HG03378 (cell line): ENCODE results near the gene PHKB.
A peak's percentile ranks its signal among the peaks of the same experiment; 100 is the strongest.
"Not testable (repeated sequence)": the region's sequence is repeated elsewhere in the genome, so short reads cannot be mapped to it uniquely, and the experiment has no call there.

Experiments used
- ATAC-seq: cut with Tn5 transposase; IDR thresholded peaks from one replicate; pipeline ENCODE4 v1.9.1; 2021; ENCODE audit warnings: mild to moderate bottlenecking, moderate library complexity; ENCODE audit not compliant: unreplicated experiment

The PHKB gene

DNA sequence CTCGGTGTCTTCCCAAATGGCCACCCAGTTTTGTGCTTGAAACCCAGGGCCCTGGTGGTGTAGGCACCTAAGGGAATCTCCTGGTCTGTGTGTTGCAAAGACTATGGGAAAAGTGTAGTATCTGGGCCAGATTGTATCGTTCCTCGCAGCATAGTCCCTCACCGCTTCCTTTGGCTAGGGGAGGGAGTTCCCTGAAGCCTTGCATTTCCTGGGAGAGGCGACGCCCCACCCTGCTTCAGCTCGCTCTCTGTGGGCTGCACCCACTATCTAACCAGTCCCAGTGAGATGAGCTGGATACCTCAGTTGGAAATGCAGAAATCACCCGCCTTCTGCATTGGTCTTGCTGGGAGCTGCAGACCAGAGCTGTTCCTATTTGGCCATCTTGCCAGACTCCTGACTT, 93.5 kb downstream of the PHKB start:
- ATAC-seq: not testable (repeated sequence)

- ATAC-seq: no peak
Measured at GRCh38 chr16:47561286-47561685, 100.2 kb downstream of the PHKB start.

DNA sequence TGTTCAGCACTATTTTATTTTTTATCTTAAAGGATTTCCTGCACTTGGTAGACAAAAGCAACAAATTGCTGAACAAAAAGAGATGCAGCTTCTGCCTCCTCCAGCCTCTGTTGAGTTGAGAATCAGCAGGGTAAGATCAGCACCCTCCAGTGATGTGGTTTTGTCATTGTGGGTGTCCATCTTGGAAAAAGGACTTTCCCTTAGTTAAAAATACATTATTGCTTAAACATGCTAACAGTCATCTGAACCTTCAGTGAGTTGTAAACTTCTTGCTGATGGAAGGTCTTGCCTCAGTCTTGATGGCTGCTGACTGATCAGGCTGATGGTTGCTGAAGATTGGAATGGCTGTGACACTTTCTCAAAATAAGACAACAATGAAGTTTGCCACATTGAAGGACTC, 101.2 kb downstream of the PHKB start:
- ATAC-seq: no peak

GRCh38 chr16:47565454-47565853, 104.3 kb downstream of the PHKB start:
- ATAC-seq: no peak

DNA sequence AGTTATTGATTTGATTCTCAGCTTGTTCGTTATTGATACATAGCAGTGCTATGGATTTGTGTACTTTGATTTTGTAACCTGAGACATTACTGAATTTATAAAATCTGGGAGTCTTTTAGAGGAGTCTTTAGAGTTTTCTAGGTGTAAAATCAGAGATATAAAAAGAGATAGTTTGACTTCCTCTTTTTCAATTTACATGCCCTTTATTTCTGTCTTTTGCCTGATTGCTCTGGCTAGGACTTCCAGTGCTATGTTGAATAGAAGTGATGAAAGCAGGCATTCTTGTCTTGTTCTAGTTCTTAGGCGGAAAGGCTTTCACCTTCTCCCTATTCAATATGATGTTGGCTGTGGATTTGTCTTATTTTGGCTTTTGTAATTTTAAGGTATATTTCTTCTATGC, 106.2 kb downstream of the PHKB start:
- no peak for ATAC-seq

DNA sequence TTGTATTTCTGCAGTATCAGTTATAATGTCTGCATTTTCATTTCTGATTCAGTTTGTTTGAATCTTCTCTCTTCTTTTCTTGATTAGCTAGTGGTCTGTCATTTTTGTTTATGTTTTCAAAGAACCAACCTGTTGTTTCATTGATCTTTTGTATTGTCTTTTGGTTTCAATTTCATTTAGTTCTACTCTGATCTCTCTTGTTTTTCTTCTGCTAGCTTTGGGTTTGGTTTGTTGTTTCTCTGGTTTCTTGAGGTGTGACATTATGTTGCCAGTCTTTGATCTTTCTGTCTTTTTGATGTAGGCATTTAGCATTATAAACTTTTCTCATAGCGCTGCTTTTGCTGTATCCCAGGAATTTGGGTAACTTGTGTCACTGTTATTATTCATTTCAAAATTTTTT, 107.2 kb downstream of the PHKB start:
- ATAC-seq: no peak

DNA sequence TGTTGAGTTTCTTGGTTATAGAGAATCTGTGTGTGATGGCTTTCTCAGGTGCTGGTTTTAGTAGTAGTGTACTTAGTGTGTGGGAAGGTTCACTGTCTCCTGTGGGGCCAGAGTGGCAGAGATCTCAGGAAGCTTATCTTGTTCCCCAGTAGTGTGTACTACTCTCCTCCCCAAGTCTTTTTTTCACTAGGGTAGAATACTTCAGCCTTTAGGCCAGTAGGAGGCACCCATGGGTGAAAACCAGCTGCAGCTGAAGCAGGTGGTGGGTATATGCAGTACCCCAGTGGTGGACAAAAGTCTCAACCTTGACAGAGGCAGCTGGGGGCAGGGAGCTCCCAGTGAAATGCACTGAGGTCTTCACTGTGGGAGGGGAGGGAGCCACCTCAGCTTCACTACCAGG, 109.9 kb downstream of the PHKB start:
- no peak for ATAC-seq

DNA sequence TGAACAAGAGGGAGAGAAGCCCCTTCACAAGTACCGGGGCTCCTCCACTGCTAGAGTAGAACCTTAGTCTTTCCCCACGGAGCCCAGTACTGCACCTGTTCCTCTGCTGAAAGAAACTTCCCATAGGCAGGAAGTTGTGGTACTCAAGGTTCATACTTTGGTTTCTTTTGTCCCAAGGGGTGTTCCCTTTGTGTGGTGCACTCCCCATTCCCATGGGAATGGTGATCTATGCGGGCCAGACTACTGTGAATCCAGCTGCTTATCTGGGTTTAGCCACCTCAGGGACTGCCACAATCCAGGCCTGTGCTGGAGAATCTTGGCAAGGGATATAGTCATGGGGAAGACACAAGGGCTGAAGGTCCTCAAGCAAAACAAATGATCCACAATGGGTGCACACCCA, 110.6 kb downstream of the PHKB start:
- no peak for ATAC-seq

DNA sequence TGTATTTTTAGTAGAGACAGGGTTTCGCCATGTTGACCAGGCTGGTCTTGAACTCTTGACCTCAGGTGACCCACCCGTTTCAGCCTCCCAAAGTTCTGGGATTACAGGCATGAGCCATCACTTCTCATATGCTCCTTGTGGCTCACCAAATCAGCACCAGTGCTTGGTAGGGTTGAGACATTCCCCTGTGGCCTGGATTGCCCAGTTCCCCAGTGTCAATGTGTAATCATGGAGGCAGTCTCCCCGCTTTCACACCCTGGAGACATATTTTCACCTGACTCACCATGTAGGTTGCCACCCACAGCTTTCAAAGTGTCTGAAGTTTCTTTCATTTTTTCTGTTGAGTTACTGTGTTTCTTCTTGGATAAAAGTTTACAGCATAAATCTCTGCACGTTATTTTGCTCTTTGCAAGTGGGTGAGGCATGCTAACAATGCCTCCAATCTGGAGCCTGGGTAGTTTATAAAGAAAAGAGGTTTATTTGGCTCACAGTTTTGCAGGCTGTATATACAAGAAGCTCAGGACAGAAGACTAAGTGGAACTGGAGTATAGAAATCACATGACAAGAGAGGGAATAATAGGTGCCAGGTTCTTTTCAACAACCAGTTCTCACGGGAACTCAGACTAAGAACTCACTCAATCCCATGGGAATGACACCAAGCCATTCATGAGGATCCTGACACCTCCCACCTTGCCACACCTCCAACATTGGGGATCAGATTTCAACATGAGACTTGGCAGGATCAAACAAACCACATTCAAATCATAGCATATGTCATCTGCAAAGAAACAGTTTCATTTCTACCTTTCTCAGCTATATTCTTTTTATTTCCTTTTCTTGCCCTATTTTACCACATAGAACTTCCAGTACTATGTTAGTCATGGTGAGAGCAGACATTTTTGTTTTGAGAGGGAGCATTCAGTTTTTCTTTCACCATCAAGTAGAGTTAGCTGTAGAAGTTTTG, 113.2 kb downstream of the PHKB start:
- ATAC-seq: no peak

GRCh38 chr16:47577029-47577428, 115.9 kb downstream of the PHKB start:
- ATAC-seq: no peak

- ATAC-seq: no peak
Measured at GRCh38 chr16:47578033-47578432, 116.9 kb downstream of the PHKB start.

DNA sequence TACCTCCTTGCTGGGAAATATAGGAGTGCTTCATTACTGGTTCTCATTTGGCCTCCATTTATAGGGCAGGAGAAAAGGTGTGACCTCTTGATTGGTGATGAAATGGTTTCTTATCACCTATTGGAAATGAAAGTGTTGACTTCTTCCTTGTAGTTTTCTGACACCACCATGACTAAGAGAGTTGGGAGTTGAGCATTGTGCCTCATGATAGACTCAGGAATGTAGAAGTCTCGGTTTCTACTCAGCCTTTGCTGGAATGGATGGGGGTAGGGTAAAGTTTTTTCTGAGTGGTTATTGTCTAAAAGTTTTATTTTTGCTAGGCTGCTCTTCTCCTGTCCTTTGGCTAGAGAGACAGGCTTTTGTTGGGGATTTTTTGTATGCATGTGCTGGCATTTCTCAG, 117.4 kb downstream of the PHKB start:
- ATAC-seq: no peak

- ATAC-seq: no peak
Measured at GRCh38 chr16:47581114-47581513, 120.0 kb downstream of the PHKB start.

DNA sequence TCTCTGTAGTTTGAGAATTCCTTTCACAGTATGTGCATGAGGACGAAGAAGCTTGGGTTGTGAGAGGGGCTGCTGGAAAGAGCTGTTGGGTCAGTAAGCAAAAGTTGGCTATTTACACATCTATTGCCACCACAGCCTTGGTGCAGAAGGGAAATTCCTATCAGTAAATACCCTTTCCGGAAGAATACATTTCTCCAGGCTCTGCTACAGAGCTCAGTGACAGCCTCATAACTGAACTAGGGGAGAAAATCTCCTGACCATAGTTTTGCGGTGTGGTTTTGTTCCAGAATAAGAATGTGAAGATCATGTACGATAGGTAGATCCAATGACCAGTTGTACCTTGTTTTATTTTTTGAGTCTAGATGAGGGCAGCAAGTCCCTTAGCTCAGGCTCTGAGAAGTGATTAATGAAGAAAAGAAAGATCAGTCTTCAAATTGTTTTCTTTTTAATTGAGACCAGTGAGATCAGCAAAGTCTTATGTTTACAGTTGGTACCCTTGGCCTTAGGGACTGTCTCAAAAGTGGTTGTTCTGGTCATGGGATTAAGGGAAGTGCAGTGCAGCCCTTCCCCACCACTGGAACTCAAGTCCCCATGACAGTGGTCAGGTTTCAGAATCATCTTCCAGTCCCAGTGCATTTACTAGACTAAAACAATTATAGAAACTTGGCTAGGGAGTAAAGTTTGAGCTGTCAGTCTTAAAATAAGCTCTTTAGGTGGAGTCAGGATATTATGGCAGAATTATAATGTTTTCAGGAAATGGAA, 123.5 kb downstream of the PHKB start:
- ATAC-seq: no peak

DNA sequence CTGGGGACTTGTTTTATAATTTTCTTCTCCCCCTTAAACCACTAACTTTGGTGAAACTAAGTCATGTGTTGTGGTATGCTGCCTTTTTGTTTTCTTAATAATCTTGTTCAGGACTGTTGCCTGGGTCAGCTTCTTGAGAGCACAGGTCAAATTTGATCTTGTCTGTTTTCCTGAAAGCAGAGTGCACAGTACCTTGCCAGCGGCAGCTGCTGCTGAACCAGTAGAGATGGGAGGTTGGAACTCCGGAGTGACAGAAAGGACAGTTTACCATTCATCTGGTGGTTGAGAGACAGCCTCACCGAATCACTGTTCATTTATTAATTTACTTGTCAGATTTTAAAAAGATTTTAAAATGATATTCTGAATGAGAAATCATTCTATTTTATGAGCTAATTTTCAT, 125.0 kb downstream of the PHKB start:
- no peak for ATAC-seq

DNA sequence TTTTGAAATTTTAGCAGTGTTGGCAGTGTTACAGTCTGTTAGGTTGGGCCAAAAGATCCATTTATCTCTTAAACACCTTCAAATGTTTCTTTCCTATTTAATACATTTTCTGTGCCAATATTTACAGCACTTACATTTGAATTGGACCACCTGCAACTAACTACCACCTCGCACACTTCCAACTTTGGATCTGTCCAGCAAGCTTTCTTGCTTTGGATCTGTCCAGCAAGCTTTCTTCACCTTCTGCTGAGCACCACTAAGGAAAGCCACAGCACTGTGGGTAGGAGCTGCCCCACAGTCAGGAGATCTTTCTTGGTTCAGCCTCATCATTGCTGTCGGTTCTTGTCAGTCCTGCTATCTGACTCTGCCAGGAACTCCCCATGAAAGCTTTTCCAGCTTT, 129.3 kb downstream of the PHKB start:
- ATAC-seq: no peak

DNA sequence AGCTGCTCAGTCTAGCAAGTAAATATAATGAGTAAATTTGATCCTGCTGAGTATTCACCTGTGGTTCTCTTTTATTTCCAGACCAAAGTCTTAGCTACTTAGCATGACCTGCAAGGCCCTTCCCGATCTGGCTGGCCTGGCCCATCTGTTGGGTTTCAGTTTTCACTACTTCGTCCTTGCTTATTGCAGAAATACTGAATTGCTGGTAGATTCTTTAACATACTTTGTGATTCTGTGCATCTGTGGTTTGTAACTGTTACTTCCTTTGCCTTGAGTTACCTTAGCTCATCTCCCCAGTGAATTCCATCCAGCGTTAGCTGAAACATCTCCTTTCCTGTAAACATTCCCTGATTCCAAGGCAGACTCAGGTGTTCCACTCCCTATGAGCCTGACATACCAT, 131.1 kb downstream of the PHKB start:
- ATAC-seq: no peak

- ATAC-seq: peak; percentile 71
Measured at GRCh38 chr16:47599512-47599911, 138.4 kb downstream of the PHKB start.

- no peak for ATAC-seq
Measured at GRCh38 chr16:47600376-47600775, 139.2 kb downstream of the PHKB start.

DNA sequence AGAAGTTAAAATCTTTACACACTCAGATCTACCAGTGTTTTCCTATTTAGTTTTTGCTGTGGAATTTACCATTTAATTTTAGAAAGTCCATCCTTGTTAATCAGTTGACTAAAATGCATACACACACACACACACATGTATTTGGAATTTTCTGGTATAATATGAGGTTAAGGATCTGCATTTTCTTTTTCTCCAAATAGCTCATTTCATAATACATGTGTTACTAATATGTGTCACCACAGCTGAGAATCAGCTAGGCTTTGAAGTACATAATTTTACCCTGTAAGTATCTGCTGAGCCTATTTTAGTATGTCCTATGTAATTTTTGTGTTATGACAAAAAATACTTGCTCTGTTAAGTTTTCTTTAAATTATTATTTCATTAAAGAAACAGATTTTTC, 143.2 kb downstream of the PHKB start:
- no peak for ATAC-seq

GRCh38 chr16:47611042-47611441, 149.9 kb downstream of the PHKB start:
- no peak for ATAC-seq

DNA sequence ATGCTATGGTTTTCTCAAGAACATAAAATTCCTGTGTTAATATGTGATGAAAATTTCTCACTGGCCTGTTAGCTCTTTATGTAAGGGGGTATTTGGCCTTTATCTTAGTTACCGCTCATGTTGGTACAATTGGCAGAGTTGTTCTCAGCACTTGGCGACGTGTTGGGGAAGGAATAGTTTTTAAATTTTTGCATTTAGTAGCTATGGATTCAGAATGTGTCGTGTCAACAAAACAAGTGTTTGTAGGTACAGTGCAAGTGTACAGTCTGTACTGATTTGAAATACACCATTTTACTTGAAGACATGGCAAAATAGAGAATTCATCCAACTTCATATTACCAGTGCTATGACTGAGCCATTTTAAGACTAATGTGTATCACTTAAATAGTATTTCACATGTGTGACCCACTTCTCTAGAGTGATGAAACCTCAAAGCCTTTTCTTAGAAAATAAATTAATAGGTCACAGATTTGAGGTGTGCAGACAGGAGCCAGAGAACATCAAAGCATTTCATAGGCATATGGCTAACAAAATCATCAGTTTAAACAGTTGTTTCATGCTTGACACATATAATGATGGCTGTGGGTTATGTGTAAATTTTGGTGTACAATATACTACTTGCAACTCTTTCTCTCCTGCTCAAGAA, 150.8 kb downstream of the PHKB start:
- ATAC-seq: no peak
